Measurements from ENCODE around the gene SEMA4D.

SEMA4D gene

DNA sequence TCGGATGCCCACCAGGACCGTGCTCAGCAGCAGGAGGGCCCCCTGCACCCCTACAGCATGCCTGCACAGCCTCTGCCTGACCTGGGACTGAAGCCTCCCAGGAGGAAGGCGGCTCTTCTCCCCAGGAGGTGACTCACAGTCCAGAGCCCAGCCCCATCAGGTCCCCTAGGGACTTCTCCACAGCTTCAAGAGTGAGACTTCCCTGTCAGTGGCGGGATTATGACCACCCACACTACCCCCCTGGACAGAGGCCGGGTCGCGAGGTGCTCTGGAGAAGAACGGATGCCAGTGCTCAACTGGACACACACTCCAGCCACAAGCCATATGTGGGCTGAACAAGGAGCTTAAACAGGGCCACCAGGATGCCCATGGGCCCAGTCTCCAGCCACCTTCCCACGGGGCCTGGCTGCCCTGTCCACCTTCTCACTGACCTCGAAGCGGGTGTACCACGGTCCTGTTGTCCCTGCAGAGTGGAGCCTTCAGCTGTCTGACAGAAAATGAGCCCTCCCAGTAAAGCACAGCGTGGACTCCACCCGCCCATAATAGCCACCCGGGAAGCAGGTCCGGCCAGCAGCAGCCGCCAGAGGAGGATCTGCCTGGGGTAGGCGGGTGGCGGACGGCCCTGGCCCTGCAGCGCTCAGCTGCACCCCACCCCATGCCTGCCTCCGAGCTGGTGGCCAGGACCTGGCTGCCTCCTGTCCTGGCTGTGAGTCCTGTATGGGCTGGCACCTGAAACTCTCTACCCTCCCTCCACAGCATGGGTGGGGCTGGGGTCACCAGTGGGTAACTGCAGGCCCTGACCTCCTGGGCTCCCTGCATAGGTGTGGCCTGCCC lies 54.7 kb downstream of the SEMA4D start:
- peak; percentile 66 for DNase-seq

DNA sequence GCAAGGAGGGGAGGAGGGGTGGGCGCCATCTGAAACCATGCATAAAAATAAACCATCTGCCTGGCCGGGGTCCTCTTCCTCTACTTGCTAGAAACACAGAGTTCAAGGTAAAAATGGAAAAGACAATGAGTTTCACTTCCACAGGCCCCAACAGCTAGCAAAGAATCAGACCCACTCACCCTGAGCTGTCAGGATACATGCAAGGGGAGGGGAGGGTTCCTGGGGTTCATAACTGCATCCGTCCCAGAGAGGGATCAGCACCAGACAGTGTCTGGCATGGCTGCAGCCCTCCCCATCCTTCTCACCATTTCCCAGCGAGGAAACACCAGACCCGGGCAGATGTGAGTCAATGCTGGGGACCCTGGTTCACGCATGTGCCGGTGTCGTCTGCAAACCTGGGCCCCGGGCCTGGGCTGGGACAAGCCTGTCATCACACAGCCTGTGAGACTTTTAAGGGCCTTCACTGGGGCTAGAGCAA lies 55.4 kb downstream of the SEMA4D start:
- no peak overlapping the region for H3K27ac ChIP-seq
- no peaks in the 10 kb centered on the region for H3K27me3 ChIP-seq (replicated peaks)
- peak; percentile 21 for DNase-seq
- H3K36me3 ChIP-seq (replicated peaks), result no peaks in the 10 kb centered on the region
- TF ChIP-seq, protein P1, sequence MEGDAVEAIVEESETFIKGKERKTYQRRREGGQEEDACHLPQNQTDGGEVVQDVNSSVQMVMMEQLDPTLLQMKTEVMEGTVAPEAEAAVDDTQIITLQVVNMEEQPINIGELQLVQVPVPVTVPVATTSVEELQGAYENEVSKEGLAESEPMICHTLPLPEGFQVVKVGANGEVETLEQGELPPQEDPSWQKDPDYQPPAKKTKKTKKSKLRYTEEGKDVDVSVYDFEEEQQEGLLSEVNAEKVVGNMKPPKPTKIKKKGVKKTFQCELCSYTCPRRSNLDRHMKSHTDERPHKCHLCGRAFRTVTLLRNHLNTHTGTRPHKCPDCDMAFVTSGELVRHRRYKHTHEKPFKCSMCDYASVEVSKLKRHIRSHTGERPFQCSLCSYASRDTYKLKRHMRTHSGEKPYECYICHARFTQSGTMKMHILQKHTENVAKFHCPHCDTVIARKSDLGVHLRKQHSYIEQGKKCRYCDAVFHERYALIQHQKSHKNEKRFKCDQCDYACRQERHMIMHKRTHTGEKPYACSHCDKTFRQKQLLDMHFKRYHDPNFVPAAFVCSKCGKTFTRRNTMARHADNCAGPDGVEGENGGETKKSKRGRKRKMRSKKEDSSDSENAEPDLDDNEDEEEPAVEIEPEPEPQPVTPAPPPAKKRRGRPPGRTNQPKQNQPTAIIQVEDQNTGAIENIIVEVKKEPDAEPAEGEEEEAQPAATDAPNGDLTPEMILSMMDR (IDR thresholded peaks at IDR 0.05; ENCODE audit: low read depth, low read length, missing control alignments), result no peak
- no peak overlapping the region for H3K4me3 ChIP-seq (ENCODE audit: low read depth, low read length)
- in situ Hi-C loops (cut with HindIII; ENCODE audit: low pct_ligation_motif_present, low sequenced_read_pairs), result no loop called here

More for the DNA sequence above, 54.7 kb downstream of the SEMA4D start:
- TF ChIP-seq, protein P1 (IDR thresholded peaks at IDR 0.05; ENCODE audit: low read depth, low read length, missing control alignments), result no peak
- in situ Hi-C loops (cut with HindIII; ENCODE audit: low pct_ligation_motif_present, low sequenced_read_pairs), result no loop called here
- no peaks in the 10 kb centered on the region for H3K27me3 ChIP-seq (replicated peaks)
- no peaks in the 10 kb centered on the region for H3K36me3 ChIP-seq (replicated peaks)
- H3K4me3 ChIP-seq (ENCODE audit: low read depth, low read length), result no peak overlapping the region
- H3K27ac ChIP-seq, result no peak overlapping the region

- TF ChIP-seq, protein P1 (IDR thresholded peaks at IDR 0.05; ENCODE audit: low read depth, low read length, missing control alignments), result no peak
- Histone ChIP-seq H3K4me3 (ENCODE audit: low read depth, low read length) (no peak overlapping the region), H3K27ac (no peak overlapping the region), H3K27me3 (replicated peaks) (no peaks in the 10 kb centered on the region), H3K36me3 (replicated peaks) (no peaks in the 10 kb centered on the region)
- in situ Hi-C loops (cut with HindIII; ENCODE audit: low pct_ligation_motif_present, low sequenced_read_pairs), result no loop called here
- DNase-seq, result no peak
Observed at GRCh38 chr9:89441986-89442385, 55.9 kb downstream of the SEMA4D start.

DNA sequence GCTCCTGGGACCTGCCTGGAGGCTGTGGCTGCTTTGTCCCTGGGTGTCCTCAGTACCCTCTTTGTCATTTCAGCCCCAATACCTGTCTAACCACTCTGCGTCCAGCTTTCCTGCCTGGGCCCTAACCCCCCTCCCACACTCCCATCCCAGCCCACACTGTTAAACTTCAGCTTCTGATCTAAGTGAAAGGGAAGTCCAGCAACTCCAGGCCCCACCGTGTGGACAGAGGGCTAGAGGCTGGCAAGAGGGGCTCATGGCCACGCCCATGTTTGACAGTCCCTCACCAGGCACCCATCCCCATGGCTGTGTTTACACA lies 56.3 kb downstream of the SEMA4D start:
- H3K36me3 ChIP-seq (replicated peaks), result no peaks in the 10 kb centered on the region
- H3K4me3 ChIP-seq (ENCODE audit: low read depth, low read length), result no peak overlapping the region
- H3K27ac ChIP-seq, result no peak overlapping the region
- no peaks in the 10 kb centered on the region for H3K27me3 ChIP-seq (replicated peaks)
- no peak for DNase-seq
- in situ Hi-C loops (cut with HindIII; ENCODE audit: low pct_ligation_motif_present, low sequenced_read_pairs), result no loop called here
- TF ChIP-seq, protein P1 (IDR thresholded peaks at IDR 0.05; ENCODE audit: low read depth, low read length, missing control alignments), result no peak

DNA sequence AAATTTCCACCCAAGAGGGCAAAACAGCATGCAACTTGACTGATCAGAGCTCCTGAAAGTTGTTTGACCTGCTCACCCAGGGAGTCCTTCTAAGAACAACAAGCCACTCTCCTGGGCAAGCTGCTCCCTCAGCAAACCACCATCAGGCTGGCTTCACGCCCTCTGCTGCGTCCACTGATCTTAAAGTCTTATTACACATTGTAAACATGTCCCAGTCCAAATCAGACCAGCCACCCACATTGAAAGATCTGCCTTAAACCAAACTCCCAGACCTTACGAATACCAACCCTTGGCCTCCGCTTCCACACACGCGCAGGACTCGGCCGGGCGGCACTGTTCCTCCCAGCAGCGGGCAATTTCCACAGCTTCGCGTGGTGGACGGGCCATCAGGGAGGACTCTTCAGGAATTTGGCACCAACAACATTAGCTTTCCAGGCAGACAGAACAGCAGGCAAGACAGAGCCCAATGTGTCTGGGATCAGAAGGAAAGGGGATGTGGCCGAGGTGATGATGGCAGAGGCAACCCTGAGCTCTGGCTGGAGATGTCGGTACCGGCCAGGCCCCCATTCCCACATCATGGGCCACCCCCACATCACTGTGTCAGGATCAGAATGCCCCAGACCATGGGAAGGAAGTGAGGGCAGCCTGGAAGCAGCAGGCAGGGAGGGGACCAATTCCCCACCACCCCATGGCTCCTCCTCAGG lies 56.8 kb downstream of the SEMA4D start:
- no peak overlapping the region for H3K4me3 ChIP-seq (ENCODE audit: low read depth, low read length)
- DNase-seq, result no peak
- no peak overlapping the region for H3K27ac ChIP-seq
- TF ChIP-seq, protein P1 (IDR thresholded peaks at IDR 0.05; ENCODE audit: low read depth, low read length, missing control alignments), result no peak
- in situ Hi-C loops (cut with HindIII; ENCODE audit: low pct_ligation_motif_present, low sequenced_read_pairs), result no loop called here
- H3K36me3 ChIP-seq (replicated peaks), result no peaks in the 10 kb centered on the region
- no peaks in the 10 kb centered on the region for H3K27me3 ChIP-seq (replicated peaks)

Measured in brain microvascular endothelial cell (primary cell).